Measurements from ENCODE around the gene SLC25A34.

The SLC25A34 gene

DNA sequence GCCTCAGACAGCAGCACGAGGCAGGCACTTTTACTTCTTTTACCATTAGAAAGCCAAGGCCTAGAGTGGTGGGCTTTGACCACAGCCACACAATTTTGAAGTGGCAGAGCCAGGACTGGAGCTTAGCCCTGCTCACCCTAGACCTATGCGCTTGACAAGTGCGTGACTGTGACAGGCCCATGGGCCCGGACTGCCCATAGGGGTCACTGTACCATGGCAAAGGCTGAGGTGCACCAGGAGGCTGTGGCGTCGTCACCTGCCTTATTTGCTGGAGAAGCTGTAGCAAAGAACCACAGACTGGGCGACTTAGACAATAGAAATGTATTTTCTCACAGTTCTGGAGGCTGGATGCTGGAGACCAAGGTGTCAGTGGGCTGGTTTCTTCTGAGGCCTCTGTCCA lies 3.7 kb downstream of the SLC25A34 start:
- no peaks in the 10 kb centered on the region for H3K9me2 ChIP-seq (replicated peaks; ENCODE audit: control insufficient read depth, low read length)
- TF ChIP-seq, protein P1, sequence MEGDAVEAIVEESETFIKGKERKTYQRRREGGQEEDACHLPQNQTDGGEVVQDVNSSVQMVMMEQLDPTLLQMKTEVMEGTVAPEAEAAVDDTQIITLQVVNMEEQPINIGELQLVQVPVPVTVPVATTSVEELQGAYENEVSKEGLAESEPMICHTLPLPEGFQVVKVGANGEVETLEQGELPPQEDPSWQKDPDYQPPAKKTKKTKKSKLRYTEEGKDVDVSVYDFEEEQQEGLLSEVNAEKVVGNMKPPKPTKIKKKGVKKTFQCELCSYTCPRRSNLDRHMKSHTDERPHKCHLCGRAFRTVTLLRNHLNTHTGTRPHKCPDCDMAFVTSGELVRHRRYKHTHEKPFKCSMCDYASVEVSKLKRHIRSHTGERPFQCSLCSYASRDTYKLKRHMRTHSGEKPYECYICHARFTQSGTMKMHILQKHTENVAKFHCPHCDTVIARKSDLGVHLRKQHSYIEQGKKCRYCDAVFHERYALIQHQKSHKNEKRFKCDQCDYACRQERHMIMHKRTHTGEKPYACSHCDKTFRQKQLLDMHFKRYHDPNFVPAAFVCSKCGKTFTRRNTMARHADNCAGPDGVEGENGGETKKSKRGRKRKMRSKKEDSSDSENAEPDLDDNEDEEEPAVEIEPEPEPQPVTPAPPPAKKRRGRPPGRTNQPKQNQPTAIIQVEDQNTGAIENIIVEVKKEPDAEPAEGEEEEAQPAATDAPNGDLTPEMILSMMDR (IDR thresholded peaks at IDR 0.05; ENCODE audit: low read depth, low read length, poor library complexity, severe bottlenecking) = peak; percentile 27
- no peak for TF ChIP-seq EZH2phosphoT487 (IDR thresholded peaks at IDR 0.05; ENCODE audit: borderline replicate concordance, low read length)
- no peaks in the 10 kb centered on the region for H4K20me1 ChIP-seq (ENCODE audit: control insufficient read depth, insufficient read depth, low read depth, low read length)
- H3K27ac ChIP-seq (ENCODE audit: low read depth, low read length) = no peak overlapping the region
- H3K4me1 ChIP-seq (ENCODE audit: control insufficient read depth, low read length) = no peaks in the 10 kb centered on the region
- H3K79me2 ChIP-seq (ENCODE audit: control insufficient read depth, low read length) = no peaks in the 10 kb centered on the region
- H3K9me3 ChIP-seq (ENCODE audit: control insufficient read depth, insufficient read depth, low read length) = no peaks in the 10 kb centered on the region
- H3K4me2 ChIP-seq (ENCODE audit: low read length) = no peak overlapping the region
- H3K36me3 ChIP-seq (ENCODE audit: control insufficient read depth, low read length) = no peaks in the 10 kb centered on the region
- H3K27me3 ChIP-seq (ENCODE audit: control insufficient read depth, low read length) = no peaks in the 10 kb centered on the region
- no peak overlapping the region for H3K4me3 ChIP-seq (ENCODE audit: low read length)
- no peaks in the 10 kb centered on the region for H3F3A ChIP-seq (ENCODE audit: control insufficient read depth, insufficient read depth)

- Histone ChIP-seq H3K36me3 (ENCODE audit: control insufficient read depth, low read length) (no peaks in the 10 kb centered on the region), H3K4me3 (ENCODE audit: low read length) (no peak overlapping the region), H3K9me3 (ENCODE audit: control insufficient read depth, insufficient read depth, low read length) (no peaks in the 10 kb centered on the region), H3K9me2 (replicated peaks; ENCODE audit: control insufficient read depth, low read length) (no peaks in the 10 kb centered on the region), H3K4me1 (ENCODE audit: control insufficient read depth, low read length) (no peaks in the 10 kb centered on the region), H3F3A (ENCODE audit: control insufficient read depth, insufficient read depth) (no peaks in the 10 kb centered on the region), H4K20me1 (ENCODE audit: control insufficient read depth, insufficient read depth, low read depth, low read length) (no peaks in the 10 kb centered on the region), H3K27me3 (ENCODE audit: control insufficient read depth, low read length) (no peaks in the 10 kb centered on the region), H3K4me2 (ENCODE audit: low read length) (no peak overlapping the region), H3K27ac (ENCODE audit: low read depth, low read length) (no peak overlapping the region), H3K79me2 (ENCODE audit: control insufficient read depth, low read length) (no peaks in the 10 kb centered on the region)
- TF ChIP-seq, protein P1 (IDR thresholded peaks at IDR 0.05; ENCODE audit: low read depth, low read length, poor library complexity, severe bottlenecking) = peak; percentile 86
- no peak for TF ChIP-seq EZH2phosphoT487 (IDR thresholded peaks at IDR 0.05; ENCODE audit: borderline replicate concordance, low read length)
Observed at GRCh38 chr1:15740924-15741850, 5.1 kb downstream of the SLC25A34 start.

GRCh38 chr1:15742339-15742801 lies 6.3 kb downstream of the SLC25A34 start, which contains the start of gene TMEM82:
Gene TMEM82 (plus strand): TSS chr1:15742499. CDS start chr1:15742560, 61 bp downstream.
- H4K20me1 ChIP-seq (ENCODE audit: control insufficient read depth, insufficient read depth, low read depth, low read length) = no peaks in the 10 kb centered on the region
- H3K27me3 ChIP-seq (ENCODE audit: control insufficient read depth, low read length) = no peaks in the 10 kb centered on the region
- H3K27ac ChIP-seq (ENCODE audit: low read depth, low read length) = no peak within 1 kb of the TSS
- no peak within 1 kb of the TSS for H3K4me2 ChIP-seq (ENCODE audit: low read length)
- no peaks in the 10 kb centered on the region for H3K9me2 ChIP-seq (replicated peaks; ENCODE audit: control insufficient read depth, low read length)
- no peaks in the 10 kb centered on the region for H3K79me2 ChIP-seq (ENCODE audit: control insufficient read depth, low read length)
- H3K4me3 ChIP-seq (ENCODE audit: low read length) = no peak within 1 kb of the TSS
- H3K4me1 ChIP-seq (ENCODE audit: control insufficient read depth, low read length) = no peaks in the 10 kb centered on the region
- no peaks in the 10 kb centered on the region for H3K9me3 ChIP-seq (ENCODE audit: control insufficient read depth, insufficient read depth, low read length)
- TF ChIP-seq, protein P1 (IDR thresholded peaks at IDR 0.05; ENCODE audit: low read depth, low read length, poor library complexity, severe bottlenecking) = no peak
- TF ChIP-seq EZH2phosphoT487 (IDR thresholded peaks at IDR 0.05; ENCODE audit: borderline replicate concordance, low read length) = no peak
- H3K36me3 ChIP-seq (ENCODE audit: control insufficient read depth, low read length) = no peaks in the 10 kb centered on the region
- H3F3A ChIP-seq (ENCODE audit: control insufficient read depth, insufficient read depth) = no peaks in the 10 kb centered on the region

Data from DOHH2 (cell line).